ENCODE data around the gene PDE4B.

PDE4B gene

DNA sequence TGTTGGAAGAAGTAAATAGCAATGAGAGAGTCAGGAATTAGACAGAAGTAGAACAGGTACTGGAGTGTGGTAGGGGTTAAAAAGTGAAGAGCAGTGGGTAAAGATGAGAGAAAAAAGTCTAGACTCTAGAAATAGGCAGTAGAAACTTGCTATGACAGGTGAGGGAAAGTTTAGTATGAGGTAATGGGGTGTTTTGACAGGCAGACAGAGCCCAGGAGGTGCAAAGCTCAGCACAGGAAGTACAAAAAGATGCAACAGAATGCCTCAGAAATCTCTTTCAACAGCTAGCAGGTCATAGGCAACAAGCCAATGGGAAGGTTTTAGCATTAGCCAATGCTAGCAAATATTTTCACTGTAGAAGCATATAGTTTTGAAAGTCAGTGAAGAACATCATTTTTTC lies 422.2 kb downstream of the PDE4B start:
- Mint-ChIP-seq H3K27ac (no peak overlapping the region), H3K36me3 (ENCODE audit: low read depth) (no peaks in the 10 kb centered on the region), H3K4me1 (ENCODE audit: low read depth) (peaks cover 8% of the 10 kb centered on the region), H3K9me3 (no peaks in the 10 kb centered on the region), H3K4me3 (no peak overlapping the region), H3K27me3 (no peaks in the 10 kb centered on the region)

DNA sequence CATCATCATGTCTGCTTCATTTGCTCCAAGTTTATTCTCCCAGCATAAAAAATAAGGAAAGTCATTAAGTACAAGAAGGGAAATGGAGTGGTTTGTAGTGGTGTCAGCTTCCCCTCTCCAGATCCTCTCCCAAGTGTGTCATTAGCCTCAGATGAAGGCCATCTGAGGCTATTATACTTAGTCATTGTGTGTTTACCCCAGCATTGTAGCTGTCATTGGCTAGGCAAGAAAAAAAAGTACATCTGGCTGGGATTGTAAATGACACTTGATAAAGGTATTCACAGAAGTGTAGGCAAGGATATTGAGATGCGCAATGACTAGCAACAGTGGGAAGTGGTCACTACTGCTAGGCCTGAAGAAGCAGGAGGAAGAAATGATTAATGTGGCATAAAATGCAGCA lies 424.3 kb downstream of the PDE4B start:
- Mint-ChIP-seq H3K4me1 (ENCODE audit: low read depth) (peaks cover 8% of the 10 kb centered on the region), H3K27me3 (no peaks in the 10 kb centered on the region), H3K4me3 (no peak overlapping the region), H3K36me3 (ENCODE audit: low read depth) (no peaks in the 10 kb centered on the region), H3K27ac (no peak overlapping the region), H3K9me3 (no peaks in the 10 kb centered on the region)

DNA sequence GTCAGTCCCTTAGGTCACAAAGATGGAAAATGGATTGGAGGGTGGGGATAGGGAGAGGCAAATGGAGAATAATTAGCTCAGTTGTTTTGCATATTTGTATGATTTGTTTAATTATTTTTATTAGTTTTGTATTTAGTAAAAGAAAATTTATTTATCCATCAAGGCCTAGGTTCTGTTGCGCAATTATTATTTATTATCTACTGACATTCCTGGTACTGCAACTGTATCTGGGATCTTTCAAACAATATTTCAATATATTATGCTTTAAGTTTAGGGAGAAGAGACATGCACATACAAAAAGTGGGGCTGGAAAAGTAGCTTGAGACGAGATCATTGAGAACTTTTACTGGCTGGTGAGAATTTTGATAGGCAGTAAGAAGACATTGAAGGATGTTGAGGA lies 424.9 kb downstream of the PDE4B start:
- H3K36me3 Mint-ChIP-seq (ENCODE audit: low read depth), result no peaks in the 10 kb centered on the region
- H3K4me1 Mint-ChIP-seq (ENCODE audit: low read depth), result peaks cover 8% of the 10 kb centered on the region
- H3K27ac Mint-ChIP-seq, result no peak overlapping the region
- no peaks in the 10 kb centered on the region for H3K9me3 Mint-ChIP-seq
- H3K4me3 Mint-ChIP-seq, result no peak overlapping the region
- H3K27me3 Mint-ChIP-seq, result no peaks in the 10 kb centered on the region

DNA sequence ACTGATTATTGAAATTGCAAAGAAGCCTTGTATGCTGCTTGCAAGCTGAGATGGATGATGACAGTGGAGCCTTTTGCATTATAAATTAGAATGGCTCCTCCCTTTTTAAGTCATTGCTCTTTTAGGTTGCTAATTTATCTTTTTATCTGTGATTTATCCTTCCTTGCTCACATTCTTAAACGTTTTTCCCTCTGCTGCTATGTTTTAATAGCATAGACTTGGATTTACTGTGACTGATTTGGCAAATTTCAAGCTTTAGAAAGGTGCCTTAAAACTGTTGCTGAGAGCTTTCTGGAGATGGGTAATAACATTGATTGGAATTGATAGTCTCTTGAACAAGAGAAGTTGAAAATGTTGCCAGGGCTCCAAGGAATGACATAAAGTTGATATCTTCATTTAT lies 427.8 kb downstream of the PDE4B start:
- Mint-ChIP-seq H3K4me1 (ENCODE audit: low read depth) (no peaks in the 10 kb centered on the region), H3K9me3 (no peaks in the 10 kb centered on the region), H3K27ac (no peak overlapping the region), H3K4me3 (no peak overlapping the region), H3K36me3 (ENCODE audit: low read depth) (no peaks in the 10 kb centered on the region), H3K27me3 (peaks cover 4% of the 10 kb centered on the region)

DNA sequence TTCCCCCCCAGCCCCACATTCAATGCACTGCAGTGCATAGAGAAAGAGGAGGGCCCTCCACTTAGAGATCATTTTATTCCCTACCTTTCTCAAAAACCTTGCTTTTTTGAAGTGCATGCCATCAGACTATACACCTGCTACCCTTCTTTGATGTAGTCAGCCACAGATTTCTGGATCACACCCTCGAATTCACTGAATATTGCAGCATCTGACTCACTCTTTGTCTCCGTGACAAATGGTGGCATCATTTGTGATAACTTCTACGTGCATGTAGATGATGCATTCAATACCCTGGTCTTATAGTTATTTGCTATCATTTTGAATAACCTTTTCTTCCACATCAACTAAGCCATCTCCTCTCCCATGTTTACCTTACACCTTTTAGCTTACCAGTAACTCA lies 431.0 kb downstream of the PDE4B start:
- Mint-ChIP-seq H3K27me3 (peaks cover 4% of the 10 kb centered on the region), H3K9me3 (no peaks in the 10 kb centered on the region), H3K4me3 (no peak overlapping the region), H3K27ac (no peak overlapping the region), H3K4me1 (ENCODE audit: low read depth) (no peaks in the 10 kb centered on the region), H3K36me3 (ENCODE audit: low read depth) (no peaks in the 10 kb centered on the region)

DNA sequence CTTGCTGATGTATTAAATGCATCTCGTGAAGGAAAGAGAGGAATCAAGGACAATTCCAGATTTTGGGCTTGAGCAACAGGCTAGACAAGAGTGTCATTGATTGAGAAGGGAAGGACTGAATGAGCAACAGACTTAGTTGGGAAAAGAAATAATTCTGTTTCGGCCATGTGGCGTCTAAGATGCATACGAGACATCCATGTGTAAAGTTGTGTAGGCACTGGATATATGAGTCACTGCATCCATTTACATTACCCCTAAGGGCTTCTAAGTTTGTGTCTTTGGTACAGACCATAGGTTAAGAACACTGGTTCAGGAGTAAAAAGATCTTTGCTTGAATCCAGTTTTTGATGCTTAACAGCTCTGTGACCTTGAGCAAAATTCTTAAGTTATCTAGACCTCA lies 434.3 kb downstream of the PDE4B start:
- peaks cover 4% of the 10 kb centered on the region for H3K4me1 Mint-ChIP-seq (ENCODE audit: low read depth)
- peaks cover 4% of the 10 kb centered on the region for H3K27me3 Mint-ChIP-seq
- H3K36me3 Mint-ChIP-seq (ENCODE audit: low read depth), result no peaks in the 10 kb centered on the region
- H3K27ac Mint-ChIP-seq, result no peak overlapping the region
- H3K9me3 Mint-ChIP-seq, result no peaks in the 10 kb centered on the region
- no peak overlapping the region for H3K4me3 Mint-ChIP-seq

DNA sequence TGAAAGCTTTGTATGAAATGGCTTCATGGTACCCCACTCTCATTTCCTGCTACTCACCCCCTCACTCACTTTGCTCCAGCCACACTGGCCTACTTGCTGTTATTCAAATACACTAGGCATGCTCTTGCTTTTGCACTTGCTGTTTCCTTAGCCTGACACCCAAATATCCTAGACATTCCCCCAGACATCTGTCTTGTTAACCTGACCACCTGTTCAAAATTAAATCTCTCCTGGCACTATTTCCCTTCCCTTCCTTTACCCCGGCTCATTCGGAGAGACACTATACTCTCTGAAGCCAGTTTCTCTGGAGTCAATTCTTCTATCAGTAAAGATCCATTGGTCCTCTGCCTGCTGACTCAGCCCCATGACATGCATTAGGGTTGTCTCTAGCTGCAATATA lies 435.3 kb downstream of the PDE4B start:
- peaks cover 4% of the 10 kb centered on the region for H3K4me1 Mint-ChIP-seq (ENCODE audit: low read depth)
- no peak overlapping the region for H3K4me3 Mint-ChIP-seq
- H3K9me3 Mint-ChIP-seq, result no peaks in the 10 kb centered on the region
- H3K36me3 Mint-ChIP-seq (ENCODE audit: low read depth), result no peaks in the 10 kb centered on the region
- no peak overlapping the region for H3K27ac Mint-ChIP-seq
- H3K27me3 Mint-ChIP-seq, result peaks cover 4% of the 10 kb centered on the region

DNA sequence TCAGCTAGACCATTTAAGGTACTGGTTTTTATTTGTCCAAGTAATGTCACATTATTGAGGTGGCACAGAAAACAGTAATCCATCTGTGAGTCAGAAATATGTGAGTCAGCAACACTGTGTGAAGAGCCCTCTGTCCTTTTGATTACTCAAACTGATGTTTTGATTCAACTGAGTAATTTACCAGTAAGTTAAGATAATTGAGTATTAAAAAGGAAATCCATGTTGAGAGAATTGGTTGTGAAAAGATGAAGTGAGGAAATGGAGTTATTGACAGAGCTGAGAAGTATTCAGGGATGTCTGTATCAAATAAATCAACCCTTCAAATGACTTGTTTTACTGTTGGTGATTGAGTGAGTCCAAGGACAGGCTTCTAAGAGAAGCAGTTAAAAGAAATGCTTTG lies 438.5 kb downstream of the PDE4B start:
- no peaks in the 10 kb centered on the region for H3K9me3 Mint-ChIP-seq
- H3K4me1 Mint-ChIP-seq (ENCODE audit: low read depth), result peaks cover 4% of the 10 kb centered on the region
- H3K27me3 Mint-ChIP-seq, result peaks cover 8% of the 10 kb centered on the region
- H3K4me3 Mint-ChIP-seq, result no peak overlapping the region
- H3K27ac Mint-ChIP-seq, result no peak overlapping the region
- no peaks in the 10 kb centered on the region for H3K36me3 Mint-ChIP-seq (ENCODE audit: low read depth)

DNA sequence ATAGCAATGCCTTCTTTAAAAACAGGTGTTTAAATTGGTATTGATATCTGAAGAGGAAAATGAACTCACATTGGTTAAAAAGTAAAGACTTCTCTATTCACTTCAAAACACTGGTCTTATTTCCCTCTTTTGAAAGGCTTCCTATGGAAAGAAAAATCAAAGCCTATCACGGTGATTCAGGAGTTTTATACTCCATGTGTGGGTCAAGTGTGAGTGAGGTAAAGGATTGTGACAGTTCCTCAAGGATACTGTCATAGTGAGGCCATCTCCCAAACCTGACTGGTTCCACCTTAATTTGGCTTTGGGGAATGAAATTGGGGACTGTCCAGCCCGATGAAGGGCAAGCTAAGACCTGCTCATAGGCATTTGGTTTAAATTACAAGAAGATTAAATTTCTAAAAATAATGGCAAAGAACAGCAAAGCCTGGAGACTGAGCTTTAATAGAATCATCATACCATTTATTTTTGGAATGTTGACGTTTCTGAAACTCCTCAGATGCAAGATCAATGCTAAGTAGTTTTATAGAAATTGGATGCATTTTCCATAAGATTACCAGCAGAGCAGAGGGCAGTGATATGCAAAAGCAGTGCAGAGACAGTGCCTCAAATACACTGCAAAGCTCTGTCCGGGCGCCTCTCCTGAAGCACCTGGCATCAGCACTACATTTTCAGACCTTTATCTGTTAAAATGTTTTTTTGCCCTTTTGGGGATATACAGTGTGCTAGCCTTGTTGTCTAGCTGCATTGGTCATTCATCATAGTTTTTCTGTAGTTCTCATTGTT lies 439.2 kb downstream of the PDE4B start:
- H3K9me3 Mint-ChIP-seq, result no peaks in the 10 kb centered on the region
- H3K36me3 Mint-ChIP-seq (ENCODE audit: low read depth), result no peaks in the 10 kb centered on the region
- H3K4me3 Mint-ChIP-seq, result no peak overlapping the region
- H3K27me3 Mint-ChIP-seq, result peaks cover 13% of the 10 kb centered on the region
- no peak overlapping the region for H3K27ac Mint-ChIP-seq
- peaks cover 4% of the 10 kb centered on the region for H3K4me1 Mint-ChIP-seq (ENCODE audit: low read depth)

DNA sequence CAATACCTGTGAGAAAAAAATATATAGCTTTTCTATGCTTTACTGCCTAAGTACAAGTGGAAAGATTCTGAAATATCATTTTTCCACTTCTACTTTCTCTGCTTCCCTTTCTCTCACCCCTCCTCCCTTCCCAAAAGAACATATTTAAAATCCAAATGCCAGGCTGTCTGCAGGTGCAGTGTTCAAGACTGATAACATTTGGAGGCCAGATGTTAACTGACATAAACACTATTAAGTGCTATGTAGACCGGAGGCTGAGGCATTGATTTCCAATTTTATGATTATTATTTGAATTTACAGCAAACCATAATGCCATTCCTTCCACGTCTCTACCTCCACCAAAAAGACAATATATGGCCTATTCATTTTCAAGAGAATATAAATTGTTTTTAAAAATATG lies 444.3 kb downstream of the PDE4B start:
- no peak overlapping the region for H3K4me3 Mint-ChIP-seq
- no peaks in the 10 kb centered on the region for H3K9me3 Mint-ChIP-seq
- H3K36me3 Mint-ChIP-seq (ENCODE audit: low read depth), result no peaks in the 10 kb centered on the region
- no peak overlapping the region for H3K27ac Mint-ChIP-seq
- peaks cover 23% of the 10 kb centered on the region for H3K27me3 Mint-ChIP-seq
- H3K4me1 Mint-ChIP-seq (ENCODE audit: low read depth), result no peaks in the 10 kb centered on the region

DNA sequence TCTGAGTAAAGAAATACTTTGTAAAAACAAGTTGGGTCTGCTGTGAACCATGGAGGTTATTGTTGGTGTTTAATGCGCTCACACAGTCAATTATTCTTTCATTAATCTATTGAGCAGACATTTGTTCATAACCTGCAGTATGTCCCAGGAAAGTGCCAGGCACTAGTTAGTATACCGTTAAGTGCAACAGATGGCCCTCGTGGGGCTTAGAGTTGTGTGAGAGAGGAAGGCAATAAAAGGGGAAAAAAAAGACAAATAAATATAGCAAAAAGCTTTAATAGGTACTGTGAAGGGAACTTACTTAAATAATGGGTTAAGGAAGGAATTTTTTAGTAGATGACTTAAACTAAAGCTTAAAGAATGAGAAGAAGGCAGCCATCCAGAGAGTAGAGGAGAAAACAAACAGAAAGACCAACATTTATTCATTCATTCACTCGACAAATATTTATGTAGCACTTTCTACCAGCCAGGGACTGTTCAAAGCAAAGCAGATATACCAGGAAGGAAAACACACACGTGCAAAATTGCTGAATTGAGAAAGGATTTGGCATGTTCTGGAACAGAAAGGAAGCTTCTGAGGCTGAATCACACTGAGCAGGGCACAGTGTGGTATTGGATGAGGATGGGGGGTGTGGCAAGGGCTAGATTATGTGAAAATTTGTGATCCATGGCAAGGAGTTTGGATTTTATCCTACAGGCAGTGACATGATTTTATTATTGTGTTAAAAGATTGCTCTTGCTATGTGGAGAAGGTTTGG lies 445.2 kb downstream of the PDE4B start:
- H3K4me1 Mint-ChIP-seq (ENCODE audit: low read depth), result no peaks in the 10 kb centered on the region
- no peaks in the 10 kb centered on the region for H3K36me3 Mint-ChIP-seq (ENCODE audit: low read depth)
- peaks cover 23% of the 10 kb centered on the region for H3K27me3 Mint-ChIP-seq
- H3K27ac Mint-ChIP-seq, result no peak overlapping the region
- no peaks in the 10 kb centered on the region for H3K9me3 Mint-ChIP-seq
- H3K4me3 Mint-ChIP-seq, result no peak overlapping the region

DNA sequence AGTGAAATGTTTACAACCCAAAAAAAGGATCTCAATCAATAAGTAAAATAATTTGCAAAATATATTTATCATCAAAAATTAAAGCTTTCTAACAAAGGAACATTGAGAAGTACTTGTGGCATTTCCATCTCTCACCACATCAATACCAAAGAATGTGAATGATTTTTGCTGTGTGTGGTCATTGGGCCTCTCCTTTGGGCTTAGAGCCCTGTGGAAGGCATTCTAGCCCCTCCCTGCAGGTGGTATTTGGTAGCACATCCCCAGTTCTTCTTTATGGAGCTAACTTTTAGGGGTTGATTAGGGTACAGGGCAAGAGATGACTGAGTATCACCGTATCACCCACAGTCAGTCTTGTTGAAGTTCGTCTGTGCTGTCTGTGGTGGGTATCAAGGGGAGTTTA lies 447.1 kb downstream of the PDE4B start:
- Mint-ChIP-seq H3K4me3 (no peak overlapping the region), H3K36me3 (ENCODE audit: low read depth) (no peaks in the 10 kb centered on the region), H3K27ac (no peak overlapping the region), H3K27me3 (peaks cover 19% of the 10 kb centered on the region), H3K9me3 (no peaks in the 10 kb centered on the region), H3K4me1 (ENCODE audit: low read depth) (no peaks in the 10 kb centered on the region)

DNA sequence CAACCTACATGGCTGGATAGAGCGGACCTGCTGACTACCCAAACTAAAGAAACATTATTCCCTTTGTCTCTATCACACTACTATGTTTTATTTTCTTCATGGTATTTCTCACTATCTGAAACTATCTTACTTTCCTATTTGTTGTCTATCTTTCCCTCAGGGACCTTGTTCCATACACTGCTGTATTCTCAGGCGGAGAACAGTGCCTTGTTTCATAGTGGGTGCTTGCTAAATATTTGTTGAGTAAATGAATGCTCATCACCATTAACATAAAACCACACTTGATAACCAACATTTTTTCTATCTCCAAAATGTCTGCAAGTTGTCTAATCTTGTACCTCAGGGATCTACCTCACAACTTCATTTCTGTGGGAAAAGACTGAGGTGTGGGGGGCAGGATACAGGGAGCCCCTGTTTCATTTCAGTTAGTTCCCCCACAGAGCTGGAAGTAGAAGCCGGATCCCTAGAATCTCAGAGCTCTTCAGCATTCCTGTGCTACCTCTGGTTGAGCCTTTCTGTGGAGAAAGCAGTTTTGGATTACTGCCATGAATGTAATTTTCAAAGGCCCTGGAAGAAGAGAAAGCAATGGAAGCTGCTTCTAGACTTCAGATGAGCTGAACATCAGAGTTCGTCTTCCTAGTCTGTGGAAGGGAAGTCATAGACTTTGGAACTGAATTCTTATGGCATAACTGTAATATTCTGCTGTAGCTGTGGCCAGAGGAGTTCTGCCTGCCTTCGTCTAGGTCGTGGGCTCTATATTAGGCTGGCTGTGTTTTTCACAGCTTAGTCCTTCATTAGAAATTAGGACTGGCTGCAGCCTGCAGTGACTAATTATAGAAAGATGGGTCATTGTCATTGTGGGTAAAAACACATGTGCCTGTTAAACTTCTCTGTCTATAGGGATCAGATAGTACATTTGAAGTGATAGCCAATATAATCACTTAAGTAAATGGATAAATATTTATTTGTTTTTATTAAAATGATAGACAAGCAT lies 448.1 kb downstream of the PDE4B start:
- H3K4me3 Mint-ChIP-seq, result no peak overlapping the region
- H3K36me3 Mint-ChIP-seq (ENCODE audit: low read depth), result no peaks in the 10 kb centered on the region
- H3K27me3 Mint-ChIP-seq, result peaks cover 15% of the 10 kb centered on the region
- H3K27ac Mint-ChIP-seq, result no peak overlapping the region
- no peaks in the 10 kb centered on the region for H3K4me1 Mint-ChIP-seq (ENCODE audit: low read depth)
- no peaks in the 10 kb centered on the region for H3K9me3 Mint-ChIP-seq

DNA sequence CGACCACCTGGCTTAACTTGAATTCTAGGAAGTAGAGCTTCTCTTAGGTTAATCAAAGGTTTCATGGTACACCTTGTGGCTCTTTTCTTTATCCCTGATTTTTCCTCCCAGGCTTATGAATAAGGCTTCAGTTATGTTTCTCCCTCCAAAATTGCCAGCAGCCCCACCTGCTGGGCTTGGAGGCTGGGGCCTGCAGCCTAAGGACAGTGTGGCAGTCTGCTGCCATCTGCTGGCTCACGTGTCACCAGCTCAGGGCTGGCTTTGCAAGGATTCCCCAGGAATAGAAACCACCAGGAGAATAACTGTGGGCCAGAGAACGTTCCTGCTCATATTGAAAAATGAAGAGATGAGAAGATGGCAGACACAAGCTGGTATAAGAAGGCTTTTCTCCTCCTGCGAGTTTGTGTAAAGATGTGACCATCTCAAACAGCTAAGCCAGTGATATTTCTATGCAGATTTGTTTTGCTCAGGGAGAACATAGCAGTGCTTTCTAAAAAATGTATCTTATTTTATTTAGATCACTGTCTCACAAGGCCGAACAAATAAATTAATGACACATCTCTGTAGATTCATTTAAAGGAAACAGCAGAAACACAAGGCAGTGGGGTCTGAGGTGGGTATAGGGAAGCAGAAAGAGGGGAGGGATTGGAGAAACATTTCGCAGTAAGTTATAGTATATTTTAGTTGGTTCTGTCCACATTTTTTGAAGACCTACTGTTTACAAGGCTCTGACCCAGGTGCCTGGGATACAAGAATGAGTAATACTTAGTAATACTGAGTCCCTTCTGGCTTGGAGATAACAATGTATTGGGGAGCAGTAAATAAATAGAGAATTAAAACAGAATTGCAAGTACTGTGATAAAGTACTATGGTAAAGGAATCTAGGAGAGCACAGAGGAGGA lies 450.2 kb downstream of the PDE4B start:
- Mint-ChIP-seq H3K9me3 (no peaks in the 10 kb centered on the region), H3K4me1 (ENCODE audit: low read depth) (no peaks in the 10 kb centered on the region), H3K27me3 (peaks cover 6% of the 10 kb centered on the region), H3K4me3 (no peak overlapping the region), H3K36me3 (ENCODE audit: low read depth) (no peaks in the 10 kb centered on the region), H3K27ac (no peak overlapping the region)

All from stimulated activated naive CD8-positive, alpha-beta T cell treated with anti-CD3 and anti-CD28 coated beads, Interleukin-15, Interleukin-2, amounts not matched to agents 100 ng/mL and 50 ng/mL, for 24 hours (primary cell).